Stimulated activated memory B cell treated with anti-CD40 and anti-IgM and Interleukin-4, amounts not matched to agents 10 μg/mL and 1 μg/mL and 100 μg/mL, for 72 hours (primary cell): ENCODE measurements around the gene PPP2R2D.
A peak's percentile ranks its signal among the peaks of the same experiment; 100 is the strongest.

Experiments used
- ATAC-seq: fragments of 150-1000 bp; cut with Tn5 transposase; 2 replicates; pipeline ENCODE4 v1.10.0; 2021
- H3K27ac Mint-ChIP-seq: one replicate; pipeline ENCODE4 v1.8.0; 2022; ENCODE audit warnings: mild to moderate bottlenecking, mixed read lengths
- H3K27me3 Mint-ChIP-seq: one replicate; pipeline ENCODE4 v1.8.0; 2022; ENCODE audit warnings: mixed read lengths
- H3K36me3 Mint-ChIP-seq: one replicate; pipeline ENCODE4 v1.8.0; 2022; ENCODE audit warnings: mixed read lengths
- H3K4me1 Mint-ChIP-seq: one replicate; pipeline ENCODE4 v1.8.0; 2022; ENCODE audit warnings: mixed read lengths
- H3K4me3 Mint-ChIP-seq: one replicate; pipeline ENCODE4 v1.8.0; 2022; ENCODE audit warnings: mild to moderate bottlenecking, moderate library complexity, mixed read lengths
- H3K9me3 Mint-ChIP-seq: one replicate; pipeline ENCODE4 v1.8.0; 2022; ENCODE audit warnings: mixed read lengths

PPP2R2D gene

GRCh38 chr10:131860311-131860710 is 40.5 kb upstream of the PPP2R2D start:
- no peaks in the 10 kb centered on the region for H3K9me3 Mint-ChIP-seq
- H3K36me3 Mint-ChIP-seq = no peaks in the 10 kb centered on the region
- peaks cover 63% of the 10 kb centered on the region for H3K27me3 Mint-ChIP-seq
- no peak for ATAC-seq
- no peaks in the 10 kb centered on the region for H3K4me1 Mint-ChIP-seq
- H3K27ac Mint-ChIP-seq = no peak overlapping the region
- no peak overlapping the region for H3K4me3 Mint-ChIP-seq

DNA sequence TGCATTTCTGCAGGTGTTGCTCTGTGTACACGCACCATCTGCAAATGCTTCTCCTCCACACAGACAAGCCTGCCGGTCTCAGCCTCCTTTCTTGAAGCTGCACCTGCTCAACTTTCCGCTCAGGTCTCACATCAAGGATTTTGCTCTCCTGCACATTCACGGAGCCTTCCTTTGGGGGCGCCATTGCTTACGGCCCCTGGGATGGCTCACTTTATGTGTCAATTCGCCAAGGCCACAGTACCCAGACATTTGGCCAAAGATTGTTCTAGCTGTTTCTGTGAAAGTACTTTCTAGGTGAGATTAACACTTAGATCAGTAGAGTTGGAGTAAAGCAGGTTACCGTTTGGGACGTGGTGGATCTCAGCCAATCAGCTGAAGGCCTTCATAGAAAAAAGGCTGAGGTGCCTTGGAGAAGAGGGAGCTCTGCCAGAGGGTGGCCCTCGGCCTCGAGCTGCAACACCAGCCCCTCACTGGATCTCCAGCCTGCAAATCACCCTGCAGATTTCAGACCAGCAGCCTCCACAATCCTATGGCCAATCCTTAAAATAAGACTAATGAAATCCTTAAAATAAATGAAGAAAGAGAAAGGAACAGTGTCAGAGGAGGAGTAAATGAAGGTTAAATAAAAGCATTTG is 39.9 kb upstream of the PPP2R2D start:
- H3K36me3 Mint-ChIP-seq = no peaks in the 10 kb centered on the region
- H3K27me3 Mint-ChIP-seq = peaks cover 61% of the 10 kb centered on the region
- H3K4me3 Mint-ChIP-seq = no peak overlapping the region
- H3K4me1 Mint-ChIP-seq = no peaks in the 10 kb centered on the region
- no peaks in the 10 kb centered on the region for H3K9me3 Mint-ChIP-seq
- ATAC-seq = no peak
- H3K27ac Mint-ChIP-seq = no peak overlapping the region

GRCh38 chr10:131862548-131862947 is 38.3 kb upstream of the PPP2R2D start:
- no peaks in the 10 kb centered on the region for H3K36me3 Mint-ChIP-seq
- H3K9me3 Mint-ChIP-seq = no peaks in the 10 kb centered on the region
- no peak for ATAC-seq
- no peak overlapping the region for H3K27ac Mint-ChIP-seq
- no peaks in the 10 kb centered on the region for H3K4me1 Mint-ChIP-seq
- peaks cover 44% of the 10 kb centered on the region for H3K27me3 Mint-ChIP-seq
- H3K4me3 Mint-ChIP-seq = no peak overlapping the region

DNA sequence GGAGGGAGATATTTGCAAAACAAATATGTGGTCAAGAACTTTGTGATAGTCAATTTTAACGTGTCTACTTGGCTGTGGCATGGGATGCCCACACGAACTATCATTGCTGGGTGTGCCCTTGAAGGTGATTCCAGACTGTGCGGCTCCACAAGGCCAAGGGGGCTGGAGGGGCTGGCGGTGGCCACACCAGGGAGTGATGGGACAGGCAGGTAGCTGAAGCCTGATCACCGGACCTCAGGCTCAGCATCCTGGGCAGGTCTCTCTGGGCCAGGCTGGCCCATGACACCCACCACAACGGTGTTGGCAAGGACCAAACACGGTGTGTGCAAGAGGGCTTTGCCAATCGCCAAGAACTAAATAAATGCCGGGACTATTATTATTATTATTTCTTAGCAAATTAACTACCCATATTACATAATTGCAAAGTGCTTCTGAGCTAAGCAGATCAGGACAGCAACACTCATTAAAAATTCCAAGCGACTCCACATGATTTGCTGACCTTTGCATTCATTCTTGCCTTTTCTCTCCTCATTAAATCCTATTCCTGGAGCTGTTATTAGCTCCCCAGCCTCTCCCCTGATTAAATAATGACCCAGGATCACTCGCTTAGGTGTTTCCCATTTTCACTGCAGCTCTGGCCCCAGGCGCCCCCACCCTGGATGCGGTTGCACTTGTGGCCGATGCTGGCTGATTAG is 35.4 kb upstream of the PPP2R2D start:
- Mint-ChIP-seq H3K9me3 (no peaks in the 10 kb centered on the region), H3K4me3 (no peak overlapping the region), H3K27me3 (peaks cover 25% of the 10 kb centered on the region), H3K36me3 (no peaks in the 10 kb centered on the region), H3K27ac (no peak overlapping the region), H3K4me1 (no peaks in the 10 kb centered on the region)
- no peak for ATAC-seq

- Mint-ChIP-seq H3K4me1 (no peaks in the 10 kb centered on the region), H3K4me3 (no peak overlapping the region), H3K36me3 (no peaks in the 10 kb centered on the region), H3K9me3 (no peaks in the 10 kb centered on the region), H3K27ac (no peak overlapping the region), H3K27me3 (peaks cover 16% of the 10 kb centered on the region)
- ATAC-seq = no peak
Observed at GRCh38 chr10:131866673-131867072, 34.1 kb upstream of the PPP2R2D start.

GRCh38 chr10:131868436-131868835 is 32.4 kb upstream of the PPP2R2D start:
- H3K36me3 Mint-ChIP-seq = no peaks in the 10 kb centered on the region
- H3K4me3 Mint-ChIP-seq = no peak overlapping the region
- H3K27ac Mint-ChIP-seq = no peak overlapping the region
- H3K4me1 Mint-ChIP-seq = no peaks in the 10 kb centered on the region
- H3K9me3 Mint-ChIP-seq = no peaks in the 10 kb centered on the region
- peaks cover 8% of the 10 kb centered on the region for H3K27me3 Mint-ChIP-seq
- no peak for ATAC-seq

GRCh38 chr10:131869344-131869743 is 31.5 kb upstream of the PPP2R2D start:
- ATAC-seq = no peak
- H3K36me3 Mint-ChIP-seq = no peaks in the 10 kb centered on the region
- H3K4me1 Mint-ChIP-seq = peaks cover under 1% of the 10 kb centered on the region
- no peak overlapping the region for H3K27ac Mint-ChIP-seq
- no peak overlapping the region for H3K4me3 Mint-ChIP-seq
- no peaks in the 10 kb centered on the region for H3K9me3 Mint-ChIP-seq
- peaks cover 16% of the 10 kb centered on the region for H3K27me3 Mint-ChIP-seq

GRCh38 chr10:131870411-131870810 is 30.4 kb upstream of the PPP2R2D start:
- H3K27me3 Mint-ChIP-seq = peaks cover 18% of the 10 kb centered on the region
- H3K4me1 Mint-ChIP-seq = peaks cover 7% of the 10 kb centered on the region
- no peaks in the 10 kb centered on the region for H3K36me3 Mint-ChIP-seq
- no peaks in the 10 kb centered on the region for H3K9me3 Mint-ChIP-seq
- no peak overlapping the region for H3K27ac Mint-ChIP-seq
- no peak for ATAC-seq
- no peak overlapping the region for H3K4me3 Mint-ChIP-seq

DNA sequence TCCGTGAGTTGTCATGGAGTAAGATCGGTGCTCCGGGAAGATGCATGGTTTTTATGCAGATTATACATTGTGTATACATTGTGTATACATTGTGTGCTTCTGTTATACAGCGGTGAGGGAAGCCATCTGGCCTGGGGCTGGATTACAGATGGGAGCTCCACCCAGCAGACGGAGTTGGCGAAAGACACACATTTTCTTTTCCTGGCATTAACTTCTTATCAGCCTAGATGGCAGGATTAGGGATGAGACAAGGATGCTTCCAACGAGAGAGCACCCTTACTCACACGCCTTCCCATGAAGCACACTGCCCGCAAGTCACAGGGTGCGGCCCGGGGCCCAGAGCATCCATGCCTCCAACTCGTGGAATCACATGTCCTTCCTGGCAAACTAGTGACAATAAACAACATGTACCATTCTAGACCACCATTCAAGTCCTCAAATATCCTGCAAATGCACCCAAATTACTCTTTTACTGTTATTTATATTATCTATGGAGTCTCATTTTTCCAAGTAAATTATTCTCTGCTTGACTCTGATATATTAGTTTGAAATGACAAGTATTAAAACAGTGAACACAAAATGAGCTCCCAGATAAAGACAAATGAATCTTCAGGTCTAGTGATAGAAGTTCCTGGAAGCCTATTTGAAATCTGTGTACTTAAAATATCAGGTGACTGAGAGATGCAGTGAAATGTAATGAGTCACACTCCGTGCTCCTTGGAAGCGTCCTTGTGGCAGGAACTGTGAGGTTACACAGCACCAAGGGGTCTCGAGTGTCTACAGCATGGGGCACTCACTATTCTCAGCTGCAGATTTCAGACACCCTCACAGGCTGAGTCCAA is 29.8 kb upstream of the PPP2R2D start:
- Mint-ChIP-seq H3K27ac (no peak overlapping the region), H3K9me3 (no peaks in the 10 kb centered on the region)

GRCh38 chr10:131871673-131872005 is 29.2 kb upstream of the PPP2R2D start:
- H3K27ac Mint-ChIP-seq = no peak overlapping the region
- H3K4me1 Mint-ChIP-seq = peaks cover 7% of the 10 kb centered on the region
- H3K9me3 Mint-ChIP-seq = no peaks in the 10 kb centered on the region
- H3K27me3 Mint-ChIP-seq = peaks cover 26% of the 10 kb centered on the region
- H3K4me3 Mint-ChIP-seq = no peak overlapping the region
- H3K36me3 Mint-ChIP-seq = no peaks in the 10 kb centered on the region
- no peak for ATAC-seq

More for the DNA sequence above, 29.8 kb upstream of the PPP2R2D start:
- H3K4me1 Mint-ChIP-seq = peaks cover 7% of the 10 kb centered on the region
- no peak for ATAC-seq
- H3K4me3 Mint-ChIP-seq = no peak overlapping the region
- peaks cover 20% of the 10 kb centered on the region for H3K27me3 Mint-ChIP-seq
- H3K36me3 Mint-ChIP-seq = no peaks in the 10 kb centered on the region

GRCh38 chr10:131872011-131872826 is 28.6 kb upstream of the PPP2R2D start:
- ATAC-seq = peak; percentile 10
- H3K4me1 Mint-ChIP-seq = peaks cover 7% of the 10 kb centered on the region
- peaks cover 32% of the 10 kb centered on the region for H3K27me3 Mint-ChIP-seq
- H3K36me3 Mint-ChIP-seq = no peaks in the 10 kb centered on the region
- no peak overlapping the region for H3K4me3 Mint-ChIP-seq
- no peak overlapping the region for H3K27ac Mint-ChIP-seq
- H3K9me3 Mint-ChIP-seq = no peaks in the 10 kb centered on the region

DNA sequence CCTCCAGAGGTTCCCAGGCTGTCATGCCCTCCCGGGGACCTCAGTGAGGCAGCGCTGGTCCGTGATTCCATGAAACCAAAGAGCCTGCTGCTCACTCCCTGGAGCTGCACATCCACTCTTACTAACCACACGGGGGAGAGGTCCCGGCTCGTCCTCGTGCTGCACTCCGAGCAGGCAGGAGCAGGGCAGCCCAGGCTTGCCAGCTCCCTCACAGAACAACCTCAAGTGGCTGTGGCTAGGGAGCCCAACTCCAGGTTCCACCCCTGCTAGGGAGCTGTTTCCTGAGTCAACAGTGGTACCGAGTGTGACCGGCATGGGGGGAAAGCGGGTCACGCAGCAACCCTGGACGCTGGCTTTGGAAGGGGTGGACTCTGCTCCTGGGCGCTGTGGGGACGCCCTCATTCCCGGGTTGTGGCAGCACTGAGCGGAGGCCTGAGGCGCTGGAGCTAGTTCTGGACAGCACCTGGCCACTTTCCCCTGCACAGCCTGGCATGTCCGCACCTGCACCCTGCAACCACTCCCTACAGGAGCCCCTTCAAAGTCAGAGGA is 27.9 kb upstream of the PPP2R2D start:
- H3K27ac Mint-ChIP-seq = no peak overlapping the region
- ATAC-seq = peak; percentile 14
- peaks cover 7% of the 10 kb centered on the region for H3K4me1 Mint-ChIP-seq
- H3K27me3 Mint-ChIP-seq = peaks cover 39% of the 10 kb centered on the region
- H3K4me3 Mint-ChIP-seq = no peak overlapping the region
- no peaks in the 10 kb centered on the region for H3K36me3 Mint-ChIP-seq
- H3K9me3 Mint-ChIP-seq = no peaks in the 10 kb centered on the region

GRCh38 chr10:131874991-131875451 is 25.8 kb upstream of the PPP2R2D start:
- peaks cover 7% of the 10 kb centered on the region for H3K4me1 Mint-ChIP-seq
- no peaks in the 10 kb centered on the region for H3K36me3 Mint-ChIP-seq
- H3K27me3 Mint-ChIP-seq = peaks cover 56% of the 10 kb centered on the region
- no peak overlapping the region for H3K27ac Mint-ChIP-seq
- peak; percentile 52 for ATAC-seq
- no peak overlapping the region for H3K4me3 Mint-ChIP-seq
- H3K9me3 Mint-ChIP-seq = peaks cover 2% of the 10 kb centered on the region

GRCh38 chr10:131875501-131875900 is 25.3 kb upstream of the PPP2R2D start:
- H3K4me3 Mint-ChIP-seq = no peak overlapping the region
- H3K4me1 Mint-ChIP-seq = peaks cover 7% of the 10 kb centered on the region
- H3K27me3 Mint-ChIP-seq = peaks cover 56% of the 10 kb centered on the region
- peaks cover 2% of the 10 kb centered on the region for H3K9me3 Mint-ChIP-seq
- H3K27ac Mint-ChIP-seq = no peak overlapping the region
- no peaks in the 10 kb centered on the region for H3K36me3 Mint-ChIP-seq
- no peak for ATAC-seq

GRCh38 chr10:131876017-131876416 is 24.8 kb upstream of the PPP2R2D start:
- Mint-ChIP-seq H3K4me1 (peaks cover 7% of the 10 kb centered on the region), H3K27ac (no peak overlapping the region), H3K36me3 (no peaks in the 10 kb centered on the region), H3K9me3 (peaks cover 2% of the 10 kb centered on the region), H3K27me3 (peaks cover 56% of the 10 kb centered on the region), H3K4me3 (no peak overlapping the region)
- no peak for ATAC-seq
